ES-I3 (cell line): Measurements from ENCODE around the gene GNAI1.

ENCODE experiments used
- H3K36me3 ChIP-seq: 2 replicates; pipeline ENCODE4 v1.6.1; 2013; ENCODE audit warnings: mild to moderate bottlenecking, low read length, control low read depth, moderate library complexity; ENCODE audit not compliant: insufficient read depth
- H3K4me1 ChIP-seq: 2 replicates; pipeline ENCODE4 v1.6.1; 2013; ENCODE audit warnings: mild to moderate bottlenecking, control low read depth, low read length; ENCODE audit not compliant: insufficient read depth
- H3K9ac ChIP-seq: 2 replicates; pipeline ENCODE4 v1.6.1; 2013; ENCODE audit warnings: low read depth, mild to moderate bottlenecking, low read length, moderate library complexity
- H3K9me3 ChIP-seq: 2 replicates; pipeline ENCODE4 v1.6.1; 2013; ENCODE audit warnings: mild to moderate bottlenecking, low read length, moderate library complexity; ENCODE audit not compliant: control insufficient read depth, insufficient read depth

The GNAI1 gene

DNA sequence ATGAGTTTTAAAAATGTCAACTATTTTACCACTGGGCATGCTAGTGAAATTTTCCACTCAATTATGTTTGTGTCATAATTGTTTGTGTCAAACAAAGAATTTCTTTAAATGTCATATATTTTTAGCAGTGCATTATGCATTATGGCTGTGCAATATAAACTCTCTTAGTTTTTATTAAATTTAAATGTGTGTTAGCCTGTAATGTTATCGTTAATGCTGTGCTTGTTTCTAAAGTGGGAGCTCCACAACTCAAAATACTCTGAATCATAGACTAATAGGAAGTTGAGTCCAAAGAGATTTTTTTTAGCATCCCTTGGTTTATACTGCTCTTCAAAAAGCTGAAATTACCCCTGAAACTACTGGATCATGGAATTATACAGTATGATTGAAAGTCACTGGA is 26.8 kb downstream of the GNAI1 start:
- Histone ChIP-seq H3K4me1 (peaks cover 12% of the 10 kb centered on the region; the same call in 1 of the 2 replicates), H3K9me3 (no peaks in the 10 kb centered on the region), H3K36me3 (no peaks in the 10 kb centered on the region), H3K9ac (no peak overlapping the region)

DNA sequence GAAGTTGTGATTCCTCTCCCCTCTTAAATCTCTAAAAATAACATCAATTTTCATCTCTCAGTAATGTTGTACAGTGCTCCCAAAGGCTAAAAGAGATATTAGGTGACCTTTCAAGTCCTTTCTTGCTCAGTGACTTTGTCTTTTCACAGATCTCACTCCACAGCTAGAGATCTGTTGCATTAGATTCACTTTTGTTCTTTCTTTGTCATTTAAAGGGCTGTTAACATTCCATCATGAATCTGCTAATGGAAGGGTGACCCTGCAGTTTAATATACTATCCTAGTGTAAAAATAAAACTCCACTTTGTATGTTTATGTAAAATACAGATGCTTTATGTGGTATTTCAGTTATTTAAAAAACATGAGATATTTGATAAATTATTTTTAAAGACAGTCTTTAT is 30.5 kb downstream of the GNAI1 start:
- H3K9me3 ChIP-seq, result no peaks in the 10 kb centered on the region
- H3K9ac ChIP-seq, result no peak overlapping the region
- H3K4me1 ChIP-seq, result peaks cover 12% of the 10 kb centered on the region; the same call in 1 of the 2 replicates
- no peaks in the 10 kb centered on the region for H3K36me3 ChIP-seq

DNA sequence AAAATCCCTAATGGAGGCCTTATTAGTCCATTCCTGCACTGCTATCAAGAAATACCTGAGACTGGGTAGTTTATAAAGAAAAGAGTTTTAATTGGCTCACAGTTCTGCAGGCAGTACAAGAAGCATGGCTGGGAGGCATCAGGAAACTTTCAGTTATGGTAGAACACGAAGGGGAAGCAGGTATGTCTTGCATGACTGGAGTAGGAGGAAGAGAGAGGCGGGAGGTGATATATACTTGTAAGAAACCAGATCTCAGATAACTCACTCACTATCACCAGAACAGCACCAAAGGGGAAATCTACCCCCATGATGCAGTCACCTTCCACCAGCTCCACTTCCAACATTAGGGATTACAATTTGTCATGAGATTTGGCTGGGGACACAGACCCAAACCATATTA is 35.8 kb downstream of the GNAI1 start:
- no peaks in the 10 kb centered on the region; the same call in 1 of the 2 replicates for H3K36me3 ChIP-seq
- H3K9ac ChIP-seq, result no peak overlapping the region
- H3K9me3 ChIP-seq, result peaks cover 4% of the 10 kb centered on the region
- H3K4me1 ChIP-seq, result peaks cover 6% of the 10 kb centered on the region; the same call in 1 of the 2 replicates

DNA sequence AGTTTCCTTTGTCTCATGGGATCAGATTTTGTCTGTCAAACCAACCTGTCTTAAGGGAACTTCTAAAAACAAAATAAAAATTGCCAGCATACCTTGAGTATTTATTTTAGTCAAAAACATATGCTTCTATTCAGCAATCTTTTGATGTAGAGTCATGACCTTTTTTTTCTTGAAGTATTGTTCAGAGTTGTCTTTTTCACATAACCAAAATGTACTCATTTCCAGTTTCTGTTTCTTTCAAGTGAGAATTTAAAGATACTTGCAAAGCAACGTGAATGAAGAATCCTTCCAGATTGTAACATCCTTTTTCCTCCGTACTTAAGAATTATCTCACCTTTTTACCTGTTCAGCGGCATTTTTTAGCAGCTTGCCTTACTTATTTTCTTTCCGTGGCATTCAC is 37.8 kb downstream of the GNAI1 start:
- Histone ChIP-seq H3K36me3 (no peaks in the 10 kb centered on the region; the same call in 1 of the 2 replicates), H3K9me3 (peaks cover 4% of the 10 kb centered on the region), H3K4me1 (no peaks in the 10 kb centered on the region), H3K9ac (no peak overlapping the region)

DNA sequence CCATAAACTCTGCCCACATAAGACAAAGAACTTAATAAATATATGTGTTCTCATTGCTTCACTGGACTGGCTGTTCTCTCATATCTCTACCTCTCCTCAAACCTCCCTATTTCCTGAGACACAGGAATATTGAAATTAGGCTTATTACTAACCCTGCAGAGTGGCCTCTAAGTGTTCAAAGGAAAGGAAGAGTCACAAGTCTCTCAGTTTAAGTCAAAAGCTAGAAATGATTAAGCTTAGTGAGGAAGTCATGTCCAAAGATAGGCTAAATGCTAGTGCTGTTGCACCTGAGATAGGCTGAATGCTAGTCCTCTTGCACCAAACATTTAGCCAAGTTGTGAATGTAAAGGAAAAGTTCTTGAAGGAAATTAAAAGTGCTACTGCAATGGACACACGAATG is 41.1 kb downstream of the GNAI1 start:
- Histone ChIP-seq H3K9me3 (peaks cover 2% of the 10 kb centered on the region), H3K9ac (no peak overlapping the region), H3K4me1 (peaks cover 6% of the 10 kb centered on the region), H3K36me3 (no peaks in the 10 kb centered on the region; the same call in 1 of the 2 replicates)

DNA sequence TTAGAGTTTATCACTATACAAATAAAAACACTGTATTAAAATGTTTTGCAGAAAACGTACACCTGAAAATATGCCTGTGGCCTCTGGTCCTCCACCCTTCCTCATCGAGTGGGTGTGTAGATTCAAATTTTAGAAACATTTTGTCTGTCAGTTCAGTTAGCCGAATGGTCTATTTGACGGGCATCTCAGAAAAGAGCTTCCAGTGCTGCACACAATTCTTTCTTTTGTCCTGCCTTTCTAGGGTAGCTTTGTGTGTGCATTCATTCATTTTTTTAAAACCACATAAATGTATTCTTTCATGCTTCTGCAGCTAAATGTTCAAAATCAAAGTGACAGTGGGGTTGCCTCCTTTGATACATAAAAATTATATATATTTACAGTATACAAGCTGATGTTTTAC is 46.8 kb downstream of the GNAI1 start:
- Histone ChIP-seq H3K4me1 (peaks cover 44% of the 10 kb centered on the region), H3K36me3 (no peaks in the 10 kb centered on the region), H3K9me3 (no peaks in the 10 kb centered on the region), H3K9ac (no peak overlapping the region)

DNA sequence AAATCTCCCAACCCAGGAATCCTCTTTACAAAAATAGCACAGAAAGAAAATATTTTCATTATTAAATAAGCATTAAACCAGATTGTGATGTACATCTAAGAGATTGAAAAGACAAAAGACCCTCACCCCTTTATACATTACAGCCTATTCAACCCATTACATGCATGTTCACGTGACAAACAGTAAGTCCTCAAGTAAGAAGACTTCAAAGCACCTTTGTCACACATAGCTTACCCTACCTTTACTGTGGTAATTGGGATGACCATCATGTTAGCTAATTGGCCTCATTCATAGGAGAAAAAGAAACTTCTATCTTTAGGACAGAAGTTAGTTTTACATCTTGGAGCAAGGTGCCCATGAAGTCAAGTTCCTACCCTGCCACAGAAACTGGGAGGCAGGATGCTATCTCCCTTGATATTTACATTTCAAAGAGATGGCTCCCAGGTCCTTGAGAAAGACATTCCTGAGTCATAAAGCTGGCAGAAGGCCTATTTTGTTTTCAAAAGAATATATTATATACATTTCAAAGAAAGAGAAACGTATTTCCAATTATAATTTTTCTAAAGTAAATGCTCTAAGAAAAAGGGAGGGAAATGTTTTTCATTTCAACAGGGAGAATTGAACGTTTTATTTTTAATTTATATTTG is 48.1 kb downstream of the GNAI1 start:
- Histone ChIP-seq H3K36me3 (no peaks in the 10 kb centered on the region), H3K4me1 (peaks cover 57% of the 10 kb centered on the region), H3K9ac (no peak overlapping the region), H3K9me3 (no peaks in the 10 kb centered on the region)

DNA sequence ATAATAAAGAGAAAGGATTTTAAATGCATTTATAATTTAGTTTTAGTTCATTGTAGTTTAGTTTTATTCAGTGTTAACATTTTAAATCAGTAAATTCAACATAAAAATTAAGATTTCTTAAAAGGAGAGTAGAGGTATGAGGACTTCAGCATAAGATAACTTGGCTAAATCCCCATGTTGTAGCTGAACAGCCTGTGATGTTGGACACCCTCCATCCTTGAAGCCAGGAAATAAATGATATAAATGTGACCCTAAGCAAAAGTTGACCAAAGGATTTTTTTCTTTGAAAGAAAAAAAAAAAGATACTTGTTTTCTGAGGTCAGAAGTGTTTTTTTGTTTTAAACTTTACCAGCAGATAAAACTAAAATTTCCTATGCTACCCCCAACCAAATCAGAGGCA is 48.7 kb downstream of the GNAI1 start:
- H3K4me1 ChIP-seq, result peaks cover 57% of the 10 kb centered on the region
- H3K36me3 ChIP-seq, result no peaks in the 10 kb centered on the region
- no peak overlapping the region for H3K9ac ChIP-seq
- no peaks in the 10 kb centered on the region for H3K9me3 ChIP-seq

DNA sequence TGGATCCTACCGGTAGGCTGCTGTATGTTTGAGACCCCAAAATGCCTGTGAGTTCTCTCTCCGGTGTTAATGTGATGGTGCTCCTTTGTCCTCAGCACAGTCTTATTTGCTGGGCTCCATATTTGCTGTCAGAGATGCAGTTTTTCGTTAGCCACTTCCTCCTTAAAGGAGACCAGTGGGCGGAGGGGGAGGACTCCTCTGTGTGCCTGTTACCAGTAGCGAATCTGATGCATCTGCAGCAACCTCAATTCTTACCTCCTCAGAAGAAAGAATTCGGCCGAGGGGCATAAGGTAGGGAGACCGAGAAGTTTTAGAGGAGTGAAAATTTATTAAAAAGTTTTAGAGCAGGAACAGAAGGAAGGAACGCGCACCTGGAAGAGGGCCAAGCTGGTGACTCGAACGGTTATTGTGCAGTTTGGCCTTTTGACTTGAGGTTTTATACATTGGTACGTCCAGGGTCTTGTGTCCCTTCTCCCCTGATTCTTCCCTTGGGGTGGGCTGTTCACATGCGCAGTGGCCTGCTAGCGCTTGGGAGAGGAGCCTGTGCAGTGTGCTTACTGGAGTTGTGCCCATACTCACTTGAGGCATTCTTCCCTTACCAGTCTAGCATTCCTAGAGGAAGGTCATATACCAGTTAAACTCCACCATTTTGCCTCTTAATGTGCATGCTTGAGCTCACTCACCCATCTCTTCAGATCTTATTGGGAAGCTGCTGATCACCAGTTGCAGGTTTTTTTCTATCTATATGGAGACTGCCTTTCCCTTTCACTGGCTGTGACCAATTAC is 49.5 kb downstream of the GNAI1 start:
- Histone ChIP-seq H3K4me1 (peaks cover 57% of the 10 kb centered on the region), H3K36me3 (no peaks in the 10 kb centered on the region), H3K9me3 (no peaks in the 10 kb centered on the region), H3K9ac (no peak overlapping the region)

DNA sequence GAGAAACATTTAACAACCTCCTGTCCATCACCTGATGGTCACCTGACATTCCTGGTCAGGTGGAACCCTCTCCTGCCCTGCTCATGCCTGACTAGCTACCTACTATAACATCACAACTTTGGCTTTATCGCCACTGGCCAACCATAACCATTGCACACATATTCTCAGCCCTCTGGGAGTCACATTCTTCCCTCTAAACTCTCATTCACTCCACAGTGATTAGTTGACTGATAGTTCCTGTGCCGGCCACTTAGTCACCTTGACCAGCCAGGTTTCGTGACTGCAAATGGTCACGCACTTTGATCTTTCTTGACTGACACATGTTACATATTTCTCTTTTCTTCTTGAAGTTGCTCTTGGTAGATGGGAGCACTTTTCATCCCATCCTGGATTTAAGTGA is 50.1 kb downstream of the GNAI1 start:
- peaks cover 57% of the 10 kb centered on the region for H3K4me1 ChIP-seq
- H3K9ac ChIP-seq, result no peak overlapping the region
- H3K9me3 ChIP-seq, result no peaks in the 10 kb centered on the region
- H3K36me3 ChIP-seq, result no peaks in the 10 kb centered on the region

DNA sequence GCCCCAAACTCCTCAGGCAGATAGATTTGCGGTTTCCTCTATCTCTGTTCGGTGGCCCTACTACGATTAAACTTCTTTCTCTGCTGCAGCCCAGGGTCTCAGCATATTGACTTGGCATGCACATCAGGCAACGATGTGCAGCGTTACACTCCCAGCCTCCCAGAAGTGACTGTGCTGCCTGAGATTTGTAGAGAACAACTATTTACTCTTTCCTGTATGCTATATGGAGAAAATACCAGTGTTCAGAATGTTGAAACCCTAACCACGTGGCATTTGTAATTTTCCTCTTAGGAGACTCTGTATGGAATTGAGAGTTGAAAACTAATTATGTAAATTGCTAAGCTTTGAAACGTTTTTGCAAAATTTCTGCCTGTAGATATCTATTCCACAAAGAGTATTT is 50.9 kb downstream of the GNAI1 start:
- no peaks in the 10 kb centered on the region for H3K9me3 ChIP-seq
- H3K9ac ChIP-seq, result no peak overlapping the region
- peaks cover 53% of the 10 kb centered on the region for H3K4me1 ChIP-seq
- no peaks in the 10 kb centered on the region for H3K36me3 ChIP-seq

DNA sequence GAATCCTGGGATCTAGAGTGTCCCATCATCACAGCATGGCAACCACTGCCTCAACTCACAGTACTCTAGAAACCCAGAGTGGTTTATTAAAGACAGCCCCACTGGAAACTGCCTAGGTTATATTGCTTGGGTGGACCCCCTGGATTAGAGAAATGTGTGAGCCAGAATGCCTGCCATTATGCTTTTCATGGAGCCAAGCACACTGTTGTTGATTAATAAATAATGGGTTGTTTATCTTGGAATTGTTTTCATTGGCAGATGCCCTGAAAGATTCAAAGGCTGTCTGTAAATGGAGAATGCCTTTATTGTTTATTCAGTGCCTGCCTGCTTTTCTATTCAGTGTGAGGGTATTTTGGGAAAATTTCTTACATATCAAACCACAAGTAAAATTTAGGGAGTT is 52.1 kb downstream of the GNAI1 start:
- H3K36me3 ChIP-seq, result no peaks in the 10 kb centered on the region
- H3K9me3 ChIP-seq, result no peaks in the 10 kb centered on the region
- peaks cover 50% of the 10 kb centered on the region for H3K4me1 ChIP-seq
- H3K9ac ChIP-seq, result no peak overlapping the region

DNA sequence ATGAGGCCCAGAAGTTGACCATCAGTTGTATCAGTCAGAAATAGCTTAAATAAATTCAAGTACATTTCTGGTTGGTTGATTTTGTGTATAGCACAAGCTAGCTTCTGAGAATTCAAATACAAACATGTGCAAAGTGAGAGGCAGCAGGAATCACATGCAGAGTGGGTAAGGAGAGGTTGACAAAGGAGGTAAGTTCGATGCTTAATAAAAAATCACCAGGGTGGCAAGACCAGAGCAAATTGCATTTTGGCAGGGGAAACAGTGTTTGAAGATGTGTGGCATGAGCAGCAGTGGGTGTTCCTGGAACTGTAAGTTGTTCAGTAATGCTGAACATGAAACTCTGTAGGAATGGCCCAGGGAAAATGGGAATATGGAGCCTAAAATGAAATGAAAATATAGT is 52.6 kb downstream of the GNAI1 start:
- Histone ChIP-seq H3K36me3 (no peaks in the 10 kb centered on the region), H3K4me1 (peaks cover 44% of the 10 kb centered on the region), H3K9ac (no peak overlapping the region), H3K9me3 (no peaks in the 10 kb centered on the region)

DNA sequence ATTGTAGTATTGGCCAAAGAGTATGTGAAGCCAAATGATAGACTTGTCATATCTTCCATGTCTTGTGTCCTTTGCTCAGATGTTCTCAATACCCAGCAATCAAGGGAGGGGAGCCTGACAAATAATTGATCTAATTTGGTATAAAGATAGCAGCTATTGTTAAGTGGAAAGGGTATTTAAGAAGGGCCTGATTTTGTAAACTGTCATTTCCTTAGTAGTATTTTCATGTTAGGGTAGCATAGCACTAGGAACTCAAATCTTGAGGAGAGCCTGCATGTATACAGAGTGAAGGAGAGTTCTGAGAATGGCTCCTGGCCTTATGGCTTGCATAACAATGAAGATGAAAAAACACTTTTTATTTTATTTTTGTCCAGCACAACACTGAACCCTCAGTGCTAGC is 53.1 kb downstream of the GNAI1 start:
- H3K36me3 ChIP-seq, result no peaks in the 10 kb centered on the region

DNA sequence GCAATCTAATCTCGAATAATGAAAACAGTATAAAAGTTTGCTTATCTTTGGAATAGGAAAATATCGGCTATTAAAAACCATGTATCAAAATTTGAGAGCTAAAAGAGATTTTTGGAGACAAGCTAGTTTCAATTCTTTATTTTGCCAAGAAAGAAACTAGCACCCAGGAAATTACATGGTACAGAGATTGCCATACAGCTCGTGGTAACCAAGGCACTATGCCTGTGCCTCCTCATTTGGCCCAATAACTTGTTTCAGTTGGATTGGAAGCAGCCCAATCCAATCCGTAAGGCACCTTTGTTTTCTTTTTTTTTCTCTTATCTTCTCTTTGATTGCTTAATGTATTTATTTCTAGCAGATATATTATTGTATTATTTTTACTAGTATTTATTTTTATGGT is 55.0 kb downstream of the GNAI1 start:
- Histone ChIP-seq H3K36me3 (no peaks in the 10 kb centered on the region), H3K9ac (no peak overlapping the region), H3K4me1 (peaks cover 23% of the 10 kb centered on the region), H3K9me3 (no peaks in the 10 kb centered on the region)

More for the DNA sequence above, 53.1 kb downstream of the GNAI1 start:
- H3K4me1 ChIP-seq, result peaks cover 42% of the 10 kb centered on the region
- no peak overlapping the region for H3K9ac ChIP-seq
- H3K9me3 ChIP-seq, result no peaks in the 10 kb centered on the region
